Heart left ventricle (tissue), 13 donors: ENCODE measurements around the gene SORL1.

Source experiments
- CTCF ChIP-seq, 12 donors: fragments of 200-600 bp; sonication (generic) in 4 of 12; IDR thresholded peaks; one replicate each; pipeline versions ENCODE4 v1.5.0 to v1.8.0; 2018 to 2022; ENCODE audit warnings: antibody characterized with exemption in 12 of 12, mild to moderate bottlenecking in 5 of 12
- POLR2A ChIP-seq, 2 donors: fragments of 450-650 bp; IDR thresholded peaks; one replicate each; pipeline ENCODE4 v1.6.1; 2017; ENCODE audit warnings: antibody characterized with exemption in 2 of 2, mild to moderate bottlenecking in 2 of 2, moderate library complexity in 2 of 2
- donor health status: ischemic (EF 13 %, LVEDD 7.1; RV severe dilation, severe dysfunction).
- donor health status: DM: no; HTN: yes; CAD: no.
- donor health status: DM: no; HTN: no; CAD: no.
- donor health status: ischemic (EF 25% LVEDD 6.9; RV normal size, moderate dysfunction).
- donor health status: ischemic (EF 25% LVEDD 5.7; RV mildly dilated, moderate dysfunction).
- donor health status: ischemic (EF 35%, LVEDD 5.7; RV mildly dilated, moderate dysfunction).
- donor health status: nonischemic (EF 11% LVEDD 7.7; RV severe dilation, severe dysfunction).
- donor health status: DM: yes; HTN: yes; CAD: no.
- donor health status: PGD.
- donor health status: ischemic (EF 29% LVEDD 5.4; RV normal size, mild dysfunction).
- donor health status: nonischemic (EF 23%, LVEDD 6.1; RV moderate dilation, normal function).

GRCh38 chr11:121607341-121607740 lies 155.2 kb downstream of the SORL1 start:
- TF ChIP-seq CTCF (IDR thresholded peaks at IDR 0.05) (no peak), POLR2A (IDR thresholded peaks at IDR 0.05) (no peak)
